ENCODE data around the gene NRXN3. TPM values are rescaled to one million over a fixed set of nuclear protein-coding genes. Genes with fewer than 3 reads are reported as not detected.

Gene NRXN3
- total and polyA plus RNA-seq, 2 of the 4 experiments (the other 2 are of a cell fraction): 4.8 to 25.1 TPM

GRCh38 chr14:78122436-78122835, 47.7 kb upstream of the NRXN3 start:
- in situ Hi-C loops (cut with MboI; ENCODE audit: low sequenced_read_pairs) (no loop called here), intact Hi-C loops (cut with micrococcal nuclease) (no loop called here), dilution Hi-C loops (cut with HindIII; ENCODE audit: low sequenced_read_pairs, unreplicated experiment) (no loop called here)
- TF ChIP-seq RAD21 (IDR thresholded peaks at IDR 0.05; ENCODE audit: low read length) (no peak), CTCF (conservative IDR thresholded peaks at IDR 0.05; ENCODE audit: low read depth, low read length) (no peak), MXI1 (IDR thresholded peaks at IDR 0.05; ENCODE audit: borderline replicate concordance, low read depth, low read length) (no peak), CHD1 (IDR thresholded peaks at IDR 0.05; ENCODE audit: low read depth, low read length) (no peak)
- H3K23ac ChIP-seq (ENCODE audit: low read depth, low read length): no peak overlapping the region
- no peaks in the 10 kb centered on the region for H3K36me3 ChIP-seq (ENCODE audit: control insufficient read depth, insufficient read depth, low read length)
- H2BK15ac ChIP-seq (ENCODE audit: low read depth, low read length): no peak overlapping the region
- no peak overlapping the region for H3K14ac ChIP-seq (replicated peaks; ENCODE audit: low read depth, low read length)
- no peak for DNase-seq
- ChIA-PET POLR2A (ENCODE audit: unreplicated experiment) (no interaction called here), CTCF (no interaction called here)
- H2BK20ac ChIP-seq (ENCODE audit: low read depth, low read length): no peak overlapping the region
- no peak overlapping the region for H2AFZ ChIP-seq (replicated peaks; ENCODE audit: low read length, poor library complexity)
- H4K20me1 ChIP-seq (ENCODE audit: insufficient read depth, low read length): no peaks in the 10 kb centered on the region
- H4K5ac ChIP-seq (ENCODE audit: low read depth, low read length): no peak overlapping the region
- H3K9me1 ChIP-seq (ENCODE audit: insufficient read depth, low read length): no peaks in the 10 kb centered on the region
- H2BK5ac ChIP-seq (ENCODE audit: low read depth, low read length, poor library complexity, severe bottlenecking): no peak overlapping the region
- H4K91ac ChIP-seq (ENCODE audit: insufficient read depth, low read depth, low read length): no peak overlapping the region
- no peak overlapping the region for H2BK120ac ChIP-seq (ENCODE audit: low read depth, low read length)
- no peaks in the 10 kb centered on the region for H3K4me1 ChIP-seq (ENCODE audit: control insufficient read depth, insufficient read depth, low read length)
- no peak overlapping the region for H3K56ac ChIP-seq (ENCODE audit: extremely low read depth, insufficient read depth, low read length)
- no peak overlapping the region for H3K4me3 ChIP-seq (ENCODE audit: insufficient read depth, low read depth, low read length)
- BruUV-seq (replicated peaks): no TSS peak
- no peaks in the 10 kb centered on the region for H3K27me3 ChIP-seq (ENCODE audit: control insufficient read depth, insufficient read depth, low read length)
- ATAC-seq (ENCODE audit: low read depth): no peak
- H3K4me2 ChIP-seq (ENCODE audit: low read depth, low read length): no peak overlapping the region
- H4K8ac ChIP-seq (ENCODE audit: low read depth in 2 of 2, low read length in 2 of 2): no peak overlapping the region
- no peak overlapping the region for H2AK9ac ChIP-seq (replicated peaks; ENCODE audit: low read depth, low read length, poor library complexity)
- no CpG with 5 or more reads among the region's 5 CpGs for WGBS, 2 experiments (ENCODE audit: extremely low coverage in 2 of 2, insufficient read length in 1 of 2)
- H3K9me3 ChIP-seq (ENCODE audit: control insufficient read depth, insufficient read depth, low read length): peaks cover 17% of the 10 kb centered on the region
- no peak overlapping the region for H3K27ac ChIP-seq (ENCODE audit: insufficient read depth, low read length)
- H3K18ac ChIP-seq (ENCODE audit: low read depth, low read length): no peak overlapping the region
- no peak overlapping the region for H2AK5ac ChIP-seq (ENCODE audit: low read depth, low read length)
- no peak overlapping the region for H3K4ac ChIP-seq (ENCODE audit: low read depth, low read length)
- no peak overlapping the region for H3K9ac ChIP-seq (ENCODE audit: low read depth, low read length)
- no peaks in the 10 kb centered on the region for H3K79me1 ChIP-seq (ENCODE audit: low read depth in 1 of 2, low read length in 2 of 2)

All from IMR-90 (cell line).